SJSA1 (cell line): ENCODE measurements around the gene KRT34. TPM values are rescaled to one million over a fixed set of nuclear protein-coding genes. Genes with fewer than 3 reads are reported as not detected.

Source experiments
- DNase-seq, 2 experiments: peaks; one replicate each; pipeline ENCODE4 v3.0.0-alpha.2; 2015 to 2020; ENCODE audit warnings: low spot score in 2 of 2, low read depth in 1 of 2
- H3K27ac ChIP-seq: fragments of 250-450 bp; sonication (Bioruptor Pico); 2 replicates; pipeline ENCODE4 v1.5.1; 2020; ENCODE audit warnings: mild to moderate bottlenecking, moderate library complexity
- H3K27me3 ChIP-seq: fragments of 250-450 bp; sonication (Bioruptor Pico); replicated peaks from 2 replicates; pipeline ENCODE4 v1.5.1; 2020; ENCODE audit warnings: mild to moderate bottlenecking, moderate library complexity
- H3K36me3 ChIP-seq: fragments of 250-450 bp; sonication (Bioruptor Pico); 2 replicates; pipeline ENCODE4 v1.5.1; 2020; ENCODE audit warnings: mild to moderate bottlenecking
- H3K4me1 ChIP-seq: fragments of 250-450 bp; sonication (Bioruptor Pico); replicated peaks from 2 replicates; pipeline ENCODE4 v1.6.1; 2021; ENCODE audit warnings: mild to moderate bottlenecking
- H3K4me3 ChIP-seq: fragments of 250-450 bp; sonication (Bioruptor Pico); 2 replicates; pipeline ENCODE4 v1.5.1; 2020; ENCODE audit warnings: mild to moderate bottlenecking
- H3K9me3 ChIP-seq: fragments of 250-450 bp; sonication (Bioruptor Pico); replicated peaks from 2 replicates; pipeline ENCODE4 v1.5.1; 2020; ENCODE audit warnings: mild to moderate bottlenecking
- total RNA-seq: library from RNA; depleted of rRNA; stranded (reverse); fragments of >200 nt; shearing (Covaris generic); gene quantifications from 2 replicates; pipeline ENCODE4 v1.2.3, GENCODE V29; 2014

Gene KRT34
- total RNA-seq, 1 experiment from 2014 or later = 0.84 TPM

DNA sequence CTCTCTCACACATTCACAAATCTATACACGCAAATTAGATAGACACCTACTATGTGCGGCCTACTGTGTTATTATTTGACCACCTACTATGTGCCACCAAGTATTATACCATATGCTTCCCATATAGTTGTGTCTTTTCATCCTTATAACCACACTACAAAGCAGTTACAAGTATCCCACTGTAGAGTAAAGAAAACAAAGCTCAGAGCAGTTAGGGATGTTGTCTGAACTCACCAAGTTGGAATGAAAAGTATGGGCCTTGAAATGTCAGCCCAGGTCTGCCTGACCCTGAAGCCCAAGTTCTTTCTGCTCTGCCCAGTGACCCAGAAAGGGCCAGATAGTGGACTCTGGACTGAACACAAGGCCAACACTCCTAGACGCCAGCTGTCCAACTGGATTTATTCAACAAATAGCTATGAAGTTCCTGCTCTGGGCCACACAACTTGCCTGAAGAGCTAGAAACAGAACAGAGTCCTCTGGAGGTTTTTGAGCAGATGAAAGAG is 33.8 kb upstream of the KRT34 start:
- Histone ChIP-seq H3K4me1 (peaks cover 50% of the 10 kb centered on the region), H3K27ac (peak overlapping the region; percentile 58), H3K4me3 (no peak overlapping the region), H3K36me3 (no peaks in the 10 kb centered on the region), H3K27me3 (no peaks in the 10 kb centered on the region), H3K9me3 (no peaks in the 10 kb centered on the region)
- peak; percentile 52 to 70 for DNase-seq

GRCh38 chr17:41415411-41415810 is 33.3 kb upstream of the KRT34 start:
- Histone ChIP-seq H3K4me3 (no peak overlapping the region), H3K9me3 (no peaks in the 10 kb centered on the region), H3K36me3 (no peaks in the 10 kb centered on the region), H3K4me1 (peaks cover 50% of the 10 kb centered on the region), H3K27me3 (no peaks in the 10 kb centered on the region), H3K27ac (peak overlapping the region; percentile 58)
- DNase-seq = peak in 1 of 2 experiments; percentile 63

GRCh38 chr17:41413982-41414381 is 31.9 kb upstream of the KRT34 start:
- no peaks in the 10 kb centered on the region for H3K27me3 ChIP-seq
- no peaks in the 10 kb centered on the region for H3K9me3 ChIP-seq
- no peaks in the 10 kb centered on the region for H3K36me3 ChIP-seq
- DNase-seq = no peak
- H3K4me1 ChIP-seq = peaks cover 50% of the 10 kb centered on the region
- H3K27ac ChIP-seq = no peak overlapping the region
- H3K4me3 ChIP-seq = no peak overlapping the region

GRCh38 chr17:41413353-41413957 is 31.3 kb upstream of the KRT34 start:
- no peak overlapping the region for H3K4me3 ChIP-seq
- no peaks in the 10 kb centered on the region for H3K36me3 ChIP-seq
- no peaks in the 10 kb centered on the region for H3K9me3 ChIP-seq
- H3K27me3 ChIP-seq = no peaks in the 10 kb centered on the region
- DNase-seq = peak in 1 of 2 experiments; percentile 35
- no peak overlapping the region for H3K27ac ChIP-seq
- H3K4me1 ChIP-seq = peaks cover 50% of the 10 kb centered on the region

DNA sequence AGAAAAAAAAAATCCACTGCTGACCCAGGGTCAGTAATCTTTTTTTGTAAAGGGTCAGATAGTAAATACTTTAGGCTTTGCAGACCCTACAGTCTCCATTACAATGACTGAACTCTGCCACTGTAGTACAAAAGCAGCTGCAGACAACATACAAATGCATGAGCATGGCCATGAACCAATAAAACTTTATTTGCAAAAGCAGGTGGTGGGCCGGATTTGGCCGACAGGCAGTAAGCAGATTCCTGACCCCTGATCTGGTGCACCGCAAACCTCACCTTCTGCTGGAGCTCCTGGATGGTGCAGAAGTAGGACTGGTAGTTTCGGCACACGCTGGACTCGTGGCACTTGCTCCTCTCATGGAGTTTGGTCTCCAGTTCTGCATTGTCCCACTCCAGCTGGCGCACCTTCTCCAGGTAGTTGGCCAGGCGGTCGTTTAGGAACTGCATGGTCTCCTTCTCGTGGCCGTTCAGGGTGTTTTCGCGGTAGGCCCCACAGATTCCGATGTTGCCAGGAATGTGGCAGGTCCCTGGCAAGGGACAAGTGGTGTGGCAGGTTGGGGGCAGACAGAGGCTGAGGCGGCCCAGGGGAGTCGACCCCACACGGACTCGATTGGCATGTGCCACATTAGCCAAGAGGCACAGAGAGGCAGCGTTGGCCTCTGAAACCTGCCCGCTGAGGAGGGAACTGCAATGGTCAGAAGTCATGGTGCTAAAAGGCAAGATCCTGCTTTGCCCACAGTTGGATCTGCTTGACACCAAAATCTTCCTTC is 29.1 kb upstream of the KRT34 start:
- no peaks in the 10 kb centered on the region for H3K9me3 ChIP-seq
- H3K27ac ChIP-seq = no peak overlapping the region
- H3K36me3 ChIP-seq = no peaks in the 10 kb centered on the region
- H3K4me3 ChIP-seq = no peak overlapping the region
- H3K4me1 ChIP-seq = peaks cover 33% of the 10 kb centered on the region
- H3K27me3 ChIP-seq = no peaks in the 10 kb centered on the region
- DNase-seq = no peak

DNA sequence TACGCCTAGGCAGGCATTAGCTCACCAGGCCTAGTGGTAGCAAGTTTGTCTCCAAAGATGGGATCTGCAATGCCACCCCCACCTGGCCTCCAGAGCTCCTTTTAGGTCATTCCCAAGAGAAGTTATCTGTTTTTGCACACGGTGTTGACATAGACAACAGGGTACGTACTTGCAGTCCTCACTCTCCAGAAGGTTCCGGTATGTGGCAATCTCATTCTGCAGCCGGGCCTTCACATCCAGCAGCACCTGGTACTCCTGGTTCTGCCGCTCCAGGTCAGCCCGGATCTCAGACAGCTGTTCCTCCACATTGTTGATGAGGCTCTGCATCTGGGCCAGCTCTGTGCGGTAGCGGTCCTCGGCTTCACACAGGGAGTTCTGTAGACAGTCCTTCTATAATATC is 25.1 kb upstream of the KRT34 start:
- H3K4me3 ChIP-seq = no peak overlapping the region
- DNase-seq = no peak
- H3K4me1 ChIP-seq = peaks cover 31% of the 10 kb centered on the region
- no peak overlapping the region for H3K27ac ChIP-seq
- no peaks in the 10 kb centered on the region for H3K9me3 ChIP-seq
- no peaks in the 10 kb centered on the region for H3K36me3 ChIP-seq
- no peaks in the 10 kb centered on the region for H3K27me3 ChIP-seq

- Histone ChIP-seq H3K27ac (no peak overlapping the region), H3K4me1 (peaks cover 33% of the 10 kb centered on the region), H3K27me3 (no peaks in the 10 kb centered on the region), H3K36me3 (no peaks in the 10 kb centered on the region), H3K9me3 (no peaks in the 10 kb centered on the region), H3K4me3 (no peak overlapping the region)
- no peak for DNase-seq
Measured at GRCh38 chr17:41406205-41406604, 24.1 kb upstream of the KRT34 start.

DNA sequence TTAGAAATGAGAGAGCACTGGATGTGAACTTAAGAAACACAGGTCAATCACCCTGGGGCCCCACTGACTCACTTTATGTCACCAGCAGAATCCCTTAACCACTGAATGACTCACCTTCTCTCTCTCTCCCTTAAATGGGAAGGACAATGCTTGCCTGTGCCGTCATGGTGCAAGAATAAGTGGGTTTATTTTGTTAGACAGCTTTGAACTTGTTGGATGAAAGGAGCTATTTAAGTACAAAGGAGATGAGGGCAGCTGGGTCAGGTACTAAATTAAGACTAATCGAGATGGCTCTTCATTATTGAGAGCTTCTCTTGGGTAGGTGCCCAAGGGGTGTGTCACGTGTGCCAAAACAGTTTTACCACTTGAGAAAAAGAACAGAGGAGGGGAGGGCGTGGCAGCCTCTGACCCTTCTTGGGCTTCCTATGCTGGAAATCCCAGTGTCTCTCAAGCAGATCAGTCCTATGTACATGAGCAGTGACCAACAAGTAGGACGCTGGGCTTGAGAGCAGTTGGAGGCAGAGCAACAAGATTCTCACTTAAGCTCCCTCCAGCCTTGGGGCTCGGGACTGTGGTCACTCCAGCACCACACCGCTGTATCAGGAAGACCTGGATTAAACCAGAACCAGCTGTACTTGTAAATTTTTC is 22.0 kb upstream of the KRT34 start:
- DNase-seq = peak; percentile 84 to 96
- Histone ChIP-seq H3K27me3 (no peaks in the 10 kb centered on the region), H3K4me3 (no peak overlapping the region), H3K27ac (peak overlapping the region; percentile 64), H3K9me3 (no peaks in the 10 kb centered on the region), H3K36me3 (no peaks in the 10 kb centered on the region), H3K4me1 (peaks cover 33% of the 10 kb centered on the region)

GRCh38 chr17:41403404-41404023 is 21.4 kb upstream of the KRT34 start:
- DNase-seq = peak in 1 of 2 experiments; percentile 52
- H3K36me3 ChIP-seq = no peaks in the 10 kb centered on the region
- no peaks in the 10 kb centered on the region for H3K27me3 ChIP-seq
- H3K4me1 ChIP-seq = peaks cover 33% of the 10 kb centered on the region
- H3K9me3 ChIP-seq = no peaks in the 10 kb centered on the region
- peak overlapping the region; percentile 64 for H3K27ac ChIP-seq
- no peak overlapping the region for H3K4me3 ChIP-seq

- no peaks in the 10 kb centered on the region for H3K9me3 ChIP-seq
- H3K4me3 ChIP-seq = no peak overlapping the region
- no peak overlapping the region for H3K27ac ChIP-seq
- DNase-seq = no peak
- no peaks in the 10 kb centered on the region for H3K36me3 ChIP-seq
- peaks cover 33% of the 10 kb centered on the region for H3K4me1 ChIP-seq
- no peaks in the 10 kb centered on the region for H3K27me3 ChIP-seq
Measured at GRCh38 chr17:41402161-41402560, 20.1 kb upstream of the KRT34 start.

- Histone ChIP-seq H3K4me1 (peaks cover 6% of the 10 kb centered on the region), H3K27me3 (no peaks in the 10 kb centered on the region), H3K4me3 (no peak within 1 kb of the TSS), H3K27ac (no peak within 1 kb of the TSS), H3K9me3 (no peaks in the 10 kb centered on the region), H3K36me3 (no peaks in the 10 kb centered on the region)
- no peak for DNase-seq
Measured at GRCh38 chr17:41396996-41397660, 15.0 kb upstream of the KRT34 start, which contains the start of gene KRT31. TSS of gene KRT31 (minus strand) at chr17:41397608. CDS start at chr17:41397539, 69 bp downstream.

DNA sequence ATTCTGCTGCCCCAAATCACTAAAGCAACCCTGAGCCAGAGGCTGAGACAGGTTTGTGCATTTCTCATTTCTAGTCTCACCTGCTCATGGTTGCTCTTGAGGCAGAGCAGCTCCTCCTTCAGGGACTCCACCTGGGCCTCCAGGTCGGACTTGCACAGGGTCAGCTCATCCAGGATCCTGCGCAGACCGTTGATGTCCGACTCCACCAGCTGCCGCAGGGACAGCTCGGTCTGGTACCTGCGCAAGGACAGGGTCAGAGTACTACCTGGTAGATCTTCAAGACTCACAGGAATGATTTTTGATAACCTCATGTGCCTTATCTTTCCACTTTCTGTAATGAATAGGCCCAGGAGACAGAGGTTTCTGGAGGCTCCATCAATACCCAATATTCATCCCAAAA is 14.2 kb upstream of the KRT34 start:
- no peak overlapping the region for H3K27ac ChIP-seq
- H3K9me3 ChIP-seq = no peaks in the 10 kb centered on the region
- H3K4me1 ChIP-seq = peaks cover 5% of the 10 kb centered on the region; the same call in 1 of the 2 replicates
- DNase-seq = no peak
- no peak overlapping the region for H3K4me3 ChIP-seq
- H3K36me3 ChIP-seq = no peaks in the 10 kb centered on the region
- no peaks in the 10 kb centered on the region for H3K27me3 ChIP-seq

- peaks cover 5% of the 10 kb centered on the region; the same call in 1 of the 2 replicates for H3K4me1 ChIP-seq
- no peak for DNase-seq
- no peaks in the 10 kb centered on the region for H3K9me3 ChIP-seq
- no peaks in the 10 kb centered on the region for H3K27me3 ChIP-seq
- no peaks in the 10 kb centered on the region for H3K36me3 ChIP-seq
- H3K4me3 ChIP-seq = no peak overlapping the region
- H3K27ac ChIP-seq = no peak overlapping the region
Measured at GRCh38 chr17:41395611-41396010, 13.5 kb upstream of the KRT34 start.
